Activated naive CD8-positive, alpha-beta T cell treated with anti-CD3 and anti-CD28 coated beads, Interleukin-2, amount 50 U/mL, for 16 hours (primary cell): ENCODE measurements around the gene C5orf52.
"Not testable (repeated sequence)": the region's sequence is repeated elsewhere in the genome, so short reads cannot be mapped to it uniquely, and the experiment has no call there.

ENCODE experiments used
- DNase-seq: peaks from one replicate; pipeline ENCODE4 v3.0.0-alpha.2; 2020; ENCODE audit warnings: low read depth, low spot score

The C5orf52 gene

DNA sequence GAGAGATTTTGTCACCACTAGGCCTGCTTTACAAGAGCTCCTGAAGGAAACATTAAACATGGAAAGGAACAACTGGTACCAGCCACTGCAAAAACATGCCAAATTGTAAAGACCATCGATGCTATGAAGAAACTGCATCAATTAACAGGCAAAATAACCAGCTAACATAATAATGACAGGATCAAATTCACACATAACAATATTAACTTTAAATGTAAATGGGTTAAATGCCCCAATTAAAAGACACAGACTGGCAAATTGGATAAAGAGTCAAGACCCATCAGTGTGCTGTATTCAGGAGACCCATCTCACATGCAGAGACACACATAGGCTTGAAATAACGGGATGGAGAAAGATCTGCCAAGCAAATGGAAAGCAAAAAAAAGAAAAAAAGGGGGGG lies 51.6 kb downstream of the C5orf52 start:
- DNase-seq = not testable (repeated sequence)

GRCh38 chr5:157726607-157727006 lies 55.3 kb downstream of the C5orf52 start:
- not testable (repeated sequence) for DNase-seq

GRCh38 chr5:157727858-157728257 lies 56.5 kb downstream of the C5orf52 start:
- not testable (repeated sequence) for DNase-seq
